ENCODE data around the gene LRRC57.

Gene LRRC57

DNA sequence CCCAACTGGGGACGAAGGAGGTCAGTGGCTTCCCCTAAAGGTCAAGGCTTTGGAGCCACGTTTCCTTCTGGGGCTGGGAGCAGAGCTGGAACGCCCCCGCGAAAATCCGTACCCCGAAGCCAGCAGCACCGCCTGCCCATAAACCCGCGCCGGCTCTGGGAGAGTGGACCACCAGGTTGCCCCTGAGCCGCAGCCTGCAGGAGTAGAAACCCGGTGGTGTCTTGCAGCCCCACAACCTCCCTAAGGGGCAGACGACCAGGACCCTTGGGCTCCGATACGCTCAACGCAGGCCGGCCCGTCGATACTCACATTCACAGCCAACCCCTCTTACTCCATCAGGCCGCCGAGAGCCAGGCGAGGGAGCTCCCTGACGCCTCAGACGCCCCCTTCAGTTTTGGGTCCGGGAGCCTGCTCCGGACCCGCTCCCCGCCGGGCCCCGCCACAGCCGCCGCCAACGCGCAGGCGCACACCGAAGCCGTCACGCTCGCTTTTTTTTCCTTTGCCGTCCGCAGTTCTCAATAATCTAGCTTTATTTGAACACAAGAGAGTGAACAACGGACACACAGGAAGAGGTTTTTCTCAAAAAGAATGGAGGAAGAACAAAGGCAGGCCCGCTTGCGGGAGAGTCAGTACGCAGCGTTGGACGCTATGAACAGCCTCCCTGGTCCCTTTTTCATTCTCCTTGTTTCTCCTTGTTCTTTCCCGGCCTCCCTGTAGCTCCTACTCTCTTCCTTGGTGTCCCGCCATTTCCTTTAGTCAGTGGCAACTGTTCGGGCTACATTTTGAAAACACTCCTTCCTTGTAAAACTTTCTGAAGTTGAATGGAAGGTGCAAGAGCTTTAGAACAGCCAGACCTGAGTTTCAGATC is 57.7 kb downstream of the LRRC57 start, which contains the start of gene ZNF106:
Gene ZNF106 (minus strand): TSS at position 471 of the 868 bp plus-strand sequence. CDS start 18,852 bp downstream, outside the sequence.
- peak; percentile 36 to 56 for DNase-seq

- no peak for DNase-seq
These were observed 58.3 kb downstream of the LRRC57 start for GRCh38 chr15:42490291-42490670.

Data from NCI-H187 (cell line).